Measurements from ENCODE around the gene GATAD2B.

- no peak for TF ChIP-seq CTCF (conservative IDR thresholded peaks at IDR 0.05 in 1 of 2, IDR thresholded peaks at IDR 0.05 in 1 of 2; ENCODE audit: low read depth in 1 of 2, low read length in 2 of 2)
- TF ChIP-seq EZH2 (IDR thresholded peaks at IDR 0.05; ENCODE audit: low read length, missing control alignments) = no peak
These were observed 126.6 kb downstream of the GATAD2B start for GRCh38 chr1:153795934-153796785.

Data from fibroblast of lung (primary cell).